ENCODE data around the gene SCN2A. TPM values are rescaled to one million over a fixed set of nuclear protein-coding genes. Genes with fewer than 3 reads are reported as not detected.

SCN2A gene
- total RNA-seq, 1 experiment from 2014 or later = 0.07 TPM

- Histone ChIP-seq H3K36me3 (ENCODE audit: low read depth, low read length) (no peaks in the 10 kb centered on the region), H3K79me2 (ENCODE audit: low read length) (no peaks in the 10 kb centered on the region), H4K20me1 (ENCODE audit: low read length) (no peaks in the 10 kb centered on the region), H3K27ac (ENCODE audit: low read length) (no peak overlapping the region), H3K9ac (ENCODE audit: low read length) (no peak overlapping the region), H2AFZ (ENCODE audit: low read length) (no peak overlapping the region), H3K4me1 (ENCODE audit: insufficient read depth, low read length) (no peaks in the 10 kb centered on the region), H3K9me2 (replicated peaks; ENCODE audit: low read length) (no peaks in the 10 kb centered on the region), H3K4me3 (ENCODE audit: low read length) (no peak overlapping the region), H3K27me3 (ENCODE audit: low read length) (peaks cover 25% of the 10 kb centered on the region), H3K9me3 (ENCODE audit: low read length) (no peaks in the 10 kb centered on the region), H3F3A (ENCODE audit: low read length, unreplicated experiment) (no peaks in the 10 kb centered on the region), H3K4me2 (ENCODE audit: low read length) (no peak overlapping the region)
- no peak for ATAC-seq
- DNase-seq = no peak
- intact Hi-C loops (cut with micrococcal nuclease) = no loop called here
- ChIA-PET POLR2A (ENCODE audit: unreplicated experiment) (no interaction called here), CTCF (no interaction called here)
- BruUV-seq (replicated peaks) = no TSS peak
- TF ChIP-seq EZH2phosphoT487 (IDR thresholded peaks at IDR 0.05; ENCODE audit: borderline replicate concordance, low read length) (no peak), CTCF (conservative IDR thresholded peaks at IDR 0.05; ENCODE audit: low read depth, low read length) (no peak), EZH2 (IDR thresholded peaks at IDR 0.05; ENCODE audit: low read length, unreplicated experiment) (no peak)
These were observed 45.9 kb upstream of the SCN2A start for GRCh38 chr2:165193178-165193777.

GRCh38 chr2:165196411-165196810, 42.8 kb upstream of the SCN2A start:
- H3K4me2 ChIP-seq (ENCODE audit: low read length) = no peak overlapping the region
- no peaks in the 10 kb centered on the region for H3F3A ChIP-seq (ENCODE audit: low read length, unreplicated experiment)
- POLR2A ChIA-PET (ENCODE audit: unreplicated experiment) = no interaction called here
- no peak overlapping the region for H3K9ac ChIP-seq (ENCODE audit: low read length)
- no peak overlapping the region for H2AFZ ChIP-seq (ENCODE audit: low read length)
- H3K36me3 ChIP-seq (ENCODE audit: low read depth, low read length) = no peaks in the 10 kb centered on the region
- H3K4me1 ChIP-seq (ENCODE audit: insufficient read depth, low read length) = no peaks in the 10 kb centered on the region
- BruUV-seq (replicated peaks) = no TSS peak
- H4K20me1 ChIP-seq (ENCODE audit: low read length) = no peaks in the 10 kb centered on the region
- DNase-seq (no peak), ATAC-seq (no peak)
- intact Hi-C loops (cut with micrococcal nuclease) = no loop called here
- TF ChIP-seq EZH2phosphoT487 (IDR thresholded peaks at IDR 0.05; ENCODE audit: borderline replicate concordance, low read length) (no peak), EZH2 (IDR thresholded peaks at IDR 0.05; ENCODE audit: low read length, unreplicated experiment) (no peak), CTCF (conservative IDR thresholded peaks at IDR 0.05; ENCODE audit: low read depth, low read length) (no peak)
- peaks cover 37% of the 10 kb centered on the region for H3K27me3 ChIP-seq (ENCODE audit: low read length)
- H3K79me2 ChIP-seq (ENCODE audit: low read length) = no peaks in the 10 kb centered on the region
- H3K27ac ChIP-seq (ENCODE audit: low read length) = no peak overlapping the region
- H3K4me3 ChIP-seq (ENCODE audit: low read length) = no peak overlapping the region
- no peaks in the 10 kb centered on the region for H3K9me3 ChIP-seq (ENCODE audit: low read length)
- CTCF ChIA-PET = interaction anchor here (0.6 kb wide), 1 partner anchor 7 kb away, joined by 4 read pairs; the partner anchor contains the start of gene SCN3A
- H3K9me2 ChIP-seq (replicated peaks; ENCODE audit: low read length) = no peaks in the 10 kb centered on the region

- ChIA-PET POLR2A (ENCODE audit: unreplicated experiment) (no interaction called here), CTCF (no interaction called here)
- intact Hi-C loops (cut with micrococcal nuclease) = no loop called here
- Histone ChIP-seq H3K79me2 (ENCODE audit: low read length) (no peaks in the 10 kb centered on the region), H3K9me2 (replicated peaks; ENCODE audit: low read length) (no peaks in the 10 kb centered on the region), H3K4me1 (ENCODE audit: insufficient read depth, low read length) (no peaks in the 10 kb centered on the region), H3K9me3 (ENCODE audit: low read length) (no peaks in the 10 kb centered on the region), H3K4me2 (ENCODE audit: low read length) (no peak overlapping the region), H3K36me3 (ENCODE audit: low read depth, low read length) (no peaks in the 10 kb centered on the region), H3K27me3 (ENCODE audit: low read length) (peaks cover 41% of the 10 kb centered on the region), H3F3A (ENCODE audit: low read length, unreplicated experiment) (no peaks in the 10 kb centered on the region), H3K9ac (ENCODE audit: low read length) (no peak overlapping the region), H3K4me3 (ENCODE audit: low read length) (no peak overlapping the region), H4K20me1 (ENCODE audit: low read length) (no peaks in the 10 kb centered on the region), H2AFZ (ENCODE audit: low read length) (no peak overlapping the region), H3K27ac (ENCODE audit: low read length) (no peak overlapping the region)
- BruUV-seq (replicated peaks) = no TSS peak
- DNase-seq (no peak), ATAC-seq (no peak)
- TF ChIP-seq CTCF (conservative IDR thresholded peaks at IDR 0.05; ENCODE audit: low read depth, low read length) (no peak), EZH2phosphoT487 (IDR thresholded peaks at IDR 0.05; ENCODE audit: borderline replicate concordance, low read length) (no peak), EZH2 (IDR thresholded peaks at IDR 0.05; ENCODE audit: low read length, unreplicated experiment) (no peak)
These were observed 41.9 kb upstream of the SCN2A start for GRCh38 chr2:165197346-165197745.
